Activated T-helper 1 cell treated with Interleukin-2 at 50 U/mL for 16 hours (primary cell): ENCODE results near the gene ABCB10.
"Not testable (repeated sequence)": the region's sequence is repeated elsewhere in the genome, so short reads cannot be mapped to it uniquely, and the experiment has no call there.

ENCODE experiments used
- DNase-seq: peaks from one replicate; pipeline ENCODE4 v3.0.0-alpha.2; 2020; ENCODE audit warnings: low read depth

The ABCB10 gene

GRCh38 chr1:229536982-229537381 lies 21.5 kb downstream of the ABCB10 start:
- DNase-seq, result no peak

GRCh38 chr1:229535230-229535629 lies 23.3 kb downstream of the ABCB10 start:
- no peak for DNase-seq

- DNase-seq, result no peak
Measured at GRCh38 chr1:229531326-229531725, 27.2 kb downstream of the ABCB10 start.

GRCh38 chr1:229529639-229530038 lies 28.9 kb downstream of the ABCB10 start:
- no peak for DNase-seq

GRCh38 chr1:229526695-229527094 lies 31.8 kb downstream of the ABCB10 start:
- DNase-seq, result no peak

GRCh38 chr1:229523052-229523451 lies 35.5 kb downstream of the ABCB10 start:
- no peak for DNase-seq

GRCh38 chr1:229514578-229515275 lies 43.8 kb downstream of the ABCB10 start:
- peak; percentile 22 for DNase-seq

- DNase-seq, result not testable (repeated sequence)
Measured at GRCh38 chr1:229511625-229512024, 46.9 kb downstream of the ABCB10 start.

GRCh38 chr1:229511201-229511600 lies 47.3 kb downstream of the ABCB10 start:
- DNase-seq, result not testable (repeated sequence)

- no peak for DNase-seq
Measured at GRCh38 chr1:229509576-229509975, 48.9 kb downstream of the ABCB10 start.

GRCh38 chr1:229508823-229509337 lies 49.6 kb downstream of the ABCB10 start:
- no peak for DNase-seq

GRCh38 chr1:229507951-229508822 lies 50.3 kb downstream of the ABCB10 start, which contains the start of gene NUP133:
Gene NUP133 (minus strand): TSS chr1:229508341. CDS start chr1:229508249, 92 bp downstream.
- DNase-seq, result peak; percentile 95

- DNase-seq, result no peak
Measured at GRCh38 chr1:229507502-229507901, 51.0 kb downstream of the ABCB10 start.

- no peak for DNase-seq
Measured at GRCh38 chr1:229506633-229507032, 51.9 kb downstream of the ABCB10 start.

GRCh38 chr1:229495782-229496181 lies 62.7 kb downstream of the ABCB10 start:
- no peak for DNase-seq

GRCh38 chr1:229487181-229487580 lies 71.3 kb downstream of the ABCB10 start:
- no peak for DNase-seq

- DNase-seq, result no peak
Measured at GRCh38 chr1:229485318-229485717, 73.2 kb downstream of the ABCB10 start.

GRCh38 chr1:229482511-229482910 lies 76.0 kb downstream of the ABCB10 start:
- no peak for DNase-seq

GRCh38 chr1:229480495-229480894 lies 78.0 kb downstream of the ABCB10 start:
- no peak for DNase-seq

GRCh38 chr1:229479660-229480399 lies 78.7 kb downstream of the ABCB10 start:
- no peak for DNase-seq

GRCh38 chr1:229478852-229479251 lies 79.7 kb downstream of the ABCB10 start:
- no peak for DNase-seq

- not testable (repeated sequence) for DNase-seq
Measured at GRCh38 chr1:229475859-229476258, 82.6 kb downstream of the ABCB10 start.
